Endothelial cell of umbilical vein (primary cell): ENCODE results near the gene PLA2R1.

Experiments
- EZH2 ChIP-seq: IDR thresholded peaks from 2 replicates; pipeline ENCODE4 v1.6.1; 2012; ENCODE audit warnings: borderline replicate concordance, low read depth, mild to moderate bottlenecking, moderate library complexity, low read length, inconsistent platforms; ENCODE audit not compliant: severe bottlenecking
- FOS ChIP-seq: IDR thresholded peaks from 2 replicates; pipeline ENCODE4 v1.6.1; 2011; ENCODE audit warnings: mild to moderate bottlenecking, low read length, moderate library complexity, borderline replicate concordance; ENCODE audit not compliant: insufficient read depth
- GATA2 ChIP-seq: IDR thresholded peaks from 2 replicates; pipeline ENCODE4 v1.7.0; 2011; ENCODE audit warnings: low read depth, mild to moderate bottlenecking, moderate library complexity, mixed read lengths, low read length; ENCODE audit not compliant: insufficient read length, insufficient read depth
- POLR2A ChIP-seq: IDR thresholded peaks from 2 replicates; pipeline ENCODE4 v1.6.1; 2012; ENCODE audit warnings: low read depth, mild to moderate bottlenecking, control low read depth, low read length
- POLR2AphosphoS5 ChIP-seq: IDR thresholded peaks from 2 replicates; pipeline ENCODE4 v1.6.1; 2012; ENCODE audit warnings: low read depth, mild to moderate bottlenecking, control low read depth, low read length, moderate library complexity; ENCODE audit not compliant: insufficient read depth
- TF ChIP-seq, protein P1 (sequence below), 2 donors: IDR thresholded peaks; 1 replicate in 1 of 2; 2 replicates in 1 of 2; pipeline ENCODE4 v1.5.1; 2011; ENCODE audit warnings: low read length in 2 of 2, mild to moderate bottlenecking in 2 of 2, moderate library complexity in 2 of 2, control low read depth in 1 of 2, inconsistent platforms in 1 of 2, low read depth in 1 of 2; ENCODE audit not compliant: insufficient read depth in 1 of 2; ENCODE audit errors: extremely low read depth in 1 of 2

DNA sequence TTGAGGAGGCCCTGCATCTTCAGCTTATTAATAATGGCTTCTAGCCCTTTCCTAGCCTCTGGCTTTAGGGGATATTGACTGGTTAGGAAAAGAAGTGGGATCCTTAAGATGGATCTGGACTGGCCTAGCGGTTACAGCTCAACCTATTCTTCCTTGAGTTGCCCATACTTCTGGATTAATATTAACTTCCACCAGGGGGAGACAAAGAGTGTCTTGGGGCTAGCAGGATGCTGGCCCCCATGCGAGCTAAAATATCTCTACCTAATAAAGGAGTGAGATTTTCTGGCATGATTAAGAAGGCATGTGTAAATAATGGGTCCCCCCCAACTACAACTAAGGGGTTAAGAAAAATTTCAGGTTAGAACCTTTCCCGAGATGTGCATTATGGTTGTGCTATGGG lies 23.2 kb upstream of the PLA2R1 start:
- TF ChIP-seq, protein P1, sequence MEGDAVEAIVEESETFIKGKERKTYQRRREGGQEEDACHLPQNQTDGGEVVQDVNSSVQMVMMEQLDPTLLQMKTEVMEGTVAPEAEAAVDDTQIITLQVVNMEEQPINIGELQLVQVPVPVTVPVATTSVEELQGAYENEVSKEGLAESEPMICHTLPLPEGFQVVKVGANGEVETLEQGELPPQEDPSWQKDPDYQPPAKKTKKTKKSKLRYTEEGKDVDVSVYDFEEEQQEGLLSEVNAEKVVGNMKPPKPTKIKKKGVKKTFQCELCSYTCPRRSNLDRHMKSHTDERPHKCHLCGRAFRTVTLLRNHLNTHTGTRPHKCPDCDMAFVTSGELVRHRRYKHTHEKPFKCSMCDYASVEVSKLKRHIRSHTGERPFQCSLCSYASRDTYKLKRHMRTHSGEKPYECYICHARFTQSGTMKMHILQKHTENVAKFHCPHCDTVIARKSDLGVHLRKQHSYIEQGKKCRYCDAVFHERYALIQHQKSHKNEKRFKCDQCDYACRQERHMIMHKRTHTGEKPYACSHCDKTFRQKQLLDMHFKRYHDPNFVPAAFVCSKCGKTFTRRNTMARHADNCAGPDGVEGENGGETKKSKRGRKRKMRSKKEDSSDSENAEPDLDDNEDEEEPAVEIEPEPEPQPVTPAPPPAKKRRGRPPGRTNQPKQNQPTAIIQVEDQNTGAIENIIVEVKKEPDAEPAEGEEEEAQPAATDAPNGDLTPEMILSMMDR (IDR thresholded peaks at IDR 0.05; ENCODE audit: extremely low read depth in 1 of 2, insufficient read depth in 1 of 2, low read depth in 1 of 2, low read length in 2 of 2), result peak in 1 of 2 donors; percentile 13
- TF ChIP-seq POLR2AphosphoS5, result no peak
- TF ChIP-seq FOS, result no peak
- TF ChIP-seq POLR2A, result no peak
- no peak for TF ChIP-seq EZH2
- no peak for TF ChIP-seq GATA2
